ENCODE results near the gene ZP3. TPM values are rescaled to one million over a fixed set of nuclear protein-coding genes. Genes with fewer than 3 reads are reported as not detected.
"Not testable (repeated sequence)": the region's sequence is repeated elsewhere in the genome, so short reads cannot be mapped to it uniquely, and the experiment has no call there.

Gene ZP3
- total RNA-seq, 1 donor from 2014 or later: 0.51 TPM

GRCh38 chr7:76441792-76442191 lies 17.0 kb downstream of the ZP3 start:
- H3K27me3 Mint-ChIP-seq (ENCODE audit: unreplicated experiment): not testable (repeated sequence)

GRCh38 chr7:76442664-76443446 lies 18.1 kb downstream of the ZP3 start:
- H3K4me3 Mint-ChIP-seq (ENCODE audit: unreplicated experiment); H3K27ac Mint-ChIP-seq (ENCODE audit: unreplicated experiment); H3K9me3 Mint-ChIP-seq (ENCODE audit: unreplicated experiment); H3K27me3 Mint-ChIP-seq (ENCODE audit: unreplicated experiment); H3K36me3 Mint-ChIP-seq (ENCODE audit: unreplicated experiment); DNase-seq (ENCODE audit: extremely low spot score, unreplicated experiment): not testable (repeated sequence)
- peaks cover 11% of the 10 kb centered on the region for H3K4me1 Mint-ChIP-seq (ENCODE audit: unreplicated experiment)

More at GRCh38 chr7:76441792-76442191, 17.0 kb downstream of the ZP3 start:
- not testable (repeated sequence) for H3K9me3 Mint-ChIP-seq (ENCODE audit: unreplicated experiment); H3K27ac Mint-ChIP-seq (ENCODE audit: unreplicated experiment); H3K4me3 Mint-ChIP-seq (ENCODE audit: unreplicated experiment); DNase-seq (ENCODE audit: extremely low spot score, unreplicated experiment); H3K36me3 Mint-ChIP-seq (ENCODE audit: unreplicated experiment)
- H3K4me1 Mint-ChIP-seq (ENCODE audit: unreplicated experiment): peaks cover 11% of the 10 kb centered on the region

GRCh38 chr7:76443846-76444245 lies 19.1 kb downstream of the ZP3 start:
- not testable (repeated sequence) for H3K9me3 Mint-ChIP-seq (ENCODE audit: unreplicated experiment); H3K4me1 Mint-ChIP-seq (ENCODE audit: unreplicated experiment); DNase-seq (ENCODE audit: extremely low spot score, unreplicated experiment); H3K27me3 Mint-ChIP-seq (ENCODE audit: unreplicated experiment); H3K36me3 Mint-ChIP-seq (ENCODE audit: unreplicated experiment); H3K4me3 Mint-ChIP-seq (ENCODE audit: unreplicated experiment); H3K27ac Mint-ChIP-seq (ENCODE audit: unreplicated experiment)

GRCh38 chr7:76445577-76446008 lies 20.8 kb downstream of the ZP3 start:
- H3K4me1 Mint-ChIP-seq (ENCODE audit: unreplicated experiment); H3K4me3 Mint-ChIP-seq (ENCODE audit: unreplicated experiment); H3K36me3 Mint-ChIP-seq (ENCODE audit: unreplicated experiment); H3K27me3 Mint-ChIP-seq (ENCODE audit: unreplicated experiment); H3K9me3 Mint-ChIP-seq (ENCODE audit: unreplicated experiment): not testable (repeated sequence)
- H3K27ac Mint-ChIP-seq (ENCODE audit: unreplicated experiment): peak overlapping the region; percentile 88
- peak; percentile 49 for DNase-seq (ENCODE audit: extremely low spot score, unreplicated experiment)

- not testable (repeated sequence) for H3K27ac Mint-ChIP-seq (ENCODE audit: unreplicated experiment); H3K4me1 Mint-ChIP-seq (ENCODE audit: unreplicated experiment); H3K27me3 Mint-ChIP-seq (ENCODE audit: unreplicated experiment); H3K4me3 Mint-ChIP-seq (ENCODE audit: unreplicated experiment); DNase-seq (ENCODE audit: extremely low spot score, unreplicated experiment); H3K9me3 Mint-ChIP-seq (ENCODE audit: unreplicated experiment); H3K36me3 Mint-ChIP-seq (ENCODE audit: unreplicated experiment)
Observed at GRCh38 chr7:76457017-76457416, 32.3 kb downstream of the ZP3 start.

- DNase-seq (ENCODE audit: extremely low spot score, unreplicated experiment); H3K9me3 Mint-ChIP-seq (ENCODE audit: unreplicated experiment); H3K27me3 Mint-ChIP-seq (ENCODE audit: unreplicated experiment); H3K27ac Mint-ChIP-seq (ENCODE audit: unreplicated experiment); H3K4me3 Mint-ChIP-seq (ENCODE audit: unreplicated experiment); H3K36me3 Mint-ChIP-seq (ENCODE audit: unreplicated experiment); H3K4me1 Mint-ChIP-seq (ENCODE audit: unreplicated experiment): not testable (repeated sequence)
Observed at GRCh38 chr7:76458504-76458903, 33.8 kb downstream of the ZP3 start.

GRCh38 chr7:76460767-76461166 lies 36.0 kb downstream of the ZP3 start:
- not testable (repeated sequence) for H3K4me3 Mint-ChIP-seq (ENCODE audit: unreplicated experiment)

GRCh38 chr7:76461464-76462101 lies 36.8 kb downstream of the ZP3 start, which contains the start of gene DTX2:
DTX2 (plus strand) TSS chr7:76461709; CDS start chr7:76480510, 18,801 bp downstream.
- not testable (repeated sequence) for DNase-seq (ENCODE audit: extremely low spot score, unreplicated experiment); H3K36me3 Mint-ChIP-seq (ENCODE audit: unreplicated experiment); H3K27me3 Mint-ChIP-seq (ENCODE audit: unreplicated experiment); H3K27ac Mint-ChIP-seq (ENCODE audit: unreplicated experiment); H3K4me1 Mint-ChIP-seq (ENCODE audit: unreplicated experiment); H3K9me3 Mint-ChIP-seq (ENCODE audit: unreplicated experiment)
- peak within 1 kb of the TSS; percentile 47 for H3K4me3 Mint-ChIP-seq (ENCODE audit: unreplicated experiment)

More at GRCh38 chr7:76460767-76461166, 36.0 kb downstream of the ZP3 start:
- H3K27ac Mint-ChIP-seq (ENCODE audit: unreplicated experiment); H3K27me3 Mint-ChIP-seq (ENCODE audit: unreplicated experiment); H3K9me3 Mint-ChIP-seq (ENCODE audit: unreplicated experiment); H3K36me3 Mint-ChIP-seq (ENCODE audit: unreplicated experiment); H3K4me1 Mint-ChIP-seq (ENCODE audit: unreplicated experiment); DNase-seq (ENCODE audit: extremely low spot score, unreplicated experiment): not testable (repeated sequence)

GRCh38 chr7:76462271-76462882 lies 37.6 kb downstream of the ZP3 start:
- not testable (repeated sequence) for H3K9me3 Mint-ChIP-seq (ENCODE audit: unreplicated experiment)

GRCh38 chr7:76464959-76465358 lies 40.2 kb downstream of the ZP3 start:
- DNase-seq (ENCODE audit: extremely low spot score, unreplicated experiment); H3K27ac Mint-ChIP-seq (ENCODE audit: unreplicated experiment); H3K9me3 Mint-ChIP-seq (ENCODE audit: unreplicated experiment); H3K27me3 Mint-ChIP-seq (ENCODE audit: unreplicated experiment); H3K4me1 Mint-ChIP-seq (ENCODE audit: unreplicated experiment); H3K4me3 Mint-ChIP-seq (ENCODE audit: unreplicated experiment); H3K36me3 Mint-ChIP-seq (ENCODE audit: unreplicated experiment): not testable (repeated sequence)

More at GRCh38 chr7:76462271-76462882, 37.6 kb downstream of the ZP3 start:
- not testable (repeated sequence) for H3K27me3 Mint-ChIP-seq (ENCODE audit: unreplicated experiment); H3K4me3 Mint-ChIP-seq (ENCODE audit: unreplicated experiment); DNase-seq (ENCODE audit: extremely low spot score, unreplicated experiment); H3K4me1 Mint-ChIP-seq (ENCODE audit: unreplicated experiment); H3K36me3 Mint-ChIP-seq (ENCODE audit: unreplicated experiment); H3K27ac Mint-ChIP-seq (ENCODE audit: unreplicated experiment)

- not testable (repeated sequence) for H3K27ac Mint-ChIP-seq (ENCODE audit: unreplicated experiment); H3K4me3 Mint-ChIP-seq (ENCODE audit: unreplicated experiment)
Observed at GRCh38 chr7:76465950-76466349, 41.2 kb downstream of the ZP3 start.

More at GRCh38 chr7:76465950-76466349, 41.2 kb downstream of the ZP3 start:
- not testable (repeated sequence) for DNase-seq (ENCODE audit: extremely low spot score, unreplicated experiment); H3K4me1 Mint-ChIP-seq (ENCODE audit: unreplicated experiment); H3K27me3 Mint-ChIP-seq (ENCODE audit: unreplicated experiment); H3K9me3 Mint-ChIP-seq (ENCODE audit: unreplicated experiment); H3K36me3 Mint-ChIP-seq (ENCODE audit: unreplicated experiment)
